SK-N-SH (cell line): Measurements from ENCODE around the gene CYBC1. TPM values are rescaled to one million over a fixed set of nuclear protein-coding genes. Genes with fewer than 3 reads are reported as not detected.

ENCODE experiments used
- CTCF ChIA-PET: fragments of 300-600, 350-600 bp; formaldehyde crosslinking; extraction: SDS; loops from one replicate; lab custom pipeline; 2021; lab: Yijun Ruan, JAX
- POLR2A ChIA-PET: fragments of 350-600 bp; sonication (Branson Sonifier 250); formaldehyde crosslinking; extraction: SDS; loops from one replicate; lab custom pipeline; 2020; ENCODE audit warnings: antibody characterized with exemption, inconsistent platforms; lab: Yijun Ruan, JAX
- DNase-seq: peaks from one replicate; pipeline ENCODE4 v3.0.0; 2012
- H2AFZ ChIP-seq: fragments of 200-600 bp; sonication (generic); 2 replicates; pipeline ENCODE4 v1.8.1; 2016; ENCODE audit warnings: antibody characterized with exemption, mild to moderate bottlenecking, low read depth
- H3F3A ChIP-seq: fragments of 200-600 bp; sonication (generic); replicated peaks from 2 replicates; pipeline ENCODE3; 2016; ENCODE audit warnings: antibody characterized with exemption, mild to moderate bottlenecking; ENCODE audit not compliant: insufficient read depth
- H3K27ac ChIP-seq, 2 experiments: fragments of 200-500 bp in 1 of 2; fragments of 200-600 bp in 1 of 2; sonication (Bioruptor generic) in 1 of 2; sonication (generic), shearing (Covaris generic) in 1 of 2; 2 replicates each; pipeline versions ENCODE4 v1.5.1 to v1.6.1; 2014 to 2016; ENCODE audit warnings: low read depth in 2 of 2, inconsistent platforms in 1 of 2, low read length in 1 of 2, mild to moderate bottlenecking in 1 of 2, mixed read lengths in 1 of 2
- H3K27me3 ChIP-seq: fragments of 200-600 bp; sonication (generic), shearing (Covaris generic); 2 replicates; pipeline ENCODE4 v1.6.1; 2016; ENCODE audit warnings: mixed run types; ENCODE audit not compliant: insufficient read depth
- H3K36me3 ChIP-seq, 2 experiments: fragments of 200-500 bp in 1 of 2; fragments of 200-600 bp in 1 of 2; sonication (Bioruptor generic) in 1 of 2; sonication (generic) in 1 of 2; replicated peaks in 1 of 2; 2 replicates each; pipeline versions ENCODE3 to v1.5.1; 2014 to 2016; ENCODE audit warnings: low read length in 1 of 2, mild to moderate bottlenecking in 1 of 2; ENCODE audit not compliant: insufficient read depth in 2 of 2, control insufficient read depth in 1 of 2
- H3K4me1 ChIP-seq, 2 experiments: fragments of 200-500 bp in 1 of 2; fragments of 200-600 bp in 1 of 2; sonication (Bioruptor generic) in 1 of 2; sonication (generic), shearing (Covaris generic) in 1 of 2; 2 replicates each; pipeline versions ENCODE4 v1.5.1 to v1.6.1; 2014 to 2016; ENCODE audit warnings: low read depth in 1 of 2, low read length in 1 of 2, mixed run types in 1 of 2; ENCODE audit not compliant: insufficient read depth in 2 of 2, control insufficient read depth in 1 of 2
- H3K4me2 ChIP-seq: fragments of 200-600 bp; sonication (generic), shearing (Covaris generic); 2 replicates; pipeline ENCODE4 v1.6.1; 2017; ENCODE audit warnings: mixed run types
- H3K4me3 ChIP-seq, 2 experiments: fragments of 200-500 bp in 1 of 2; fragments of 200-600 bp in 1 of 2; sonication (Bioruptor generic) in 1 of 2; sonication (generic), shearing (Covaris generic) in 1 of 2; 2 replicates each; pipeline versions ENCODE4 v1.5.1 to v1.8.1; 2014 to 2016; ENCODE audit warnings: low read depth in 2 of 2, inconsistent platforms in 1 of 2, low read length in 1 of 2, mild to moderate bottlenecking in 1 of 2, mixed read lengths in 1 of 2, moderate library complexity in 1 of 2
- H3K79me2 ChIP-seq: fragments of 200-600 bp; sonication (generic); 2 replicates; pipeline ENCODE4 v1.8.1; 2017; ENCODE audit warnings: mild to moderate bottlenecking; ENCODE audit not compliant: insufficient read depth
- H3K9ac ChIP-seq: fragments of 200-600 bp; sonication (generic); 2 replicates; pipeline ENCODE4 v1.6.1; 2017; ENCODE audit warnings: mixed run types
- H3K9me2 ChIP-seq: fragments of 200-600 bp; sonication (generic); 2 replicates; pipeline ENCODE4 v1.6.1; 2017; ENCODE audit warnings: mixed run types
- H3K9me3 ChIP-seq: fragments of 200-600 bp; sonication (generic); 2 replicates; pipeline ENCODE4 v1.6.1; 2017; ENCODE audit warnings: mixed run types, mild to moderate bottlenecking, moderate library complexity
- H4K20me1 ChIP-seq: fragments of 200-600 bp; sonication (generic); 2 replicates; pipeline ENCODE4 v1.6.1; 2017; ENCODE audit warnings: mild to moderate bottlenecking, mixed run types; ENCODE audit not compliant: insufficient read depth
- FOSL2 ChIP-seq: IDR thresholded peaks from 2 replicates; pipeline ENCODE4 v1.4.0; 2012; ENCODE audit warnings: low read depth, mild to moderate bottlenecking, moderate library complexity, borderline replicate concordance
- FOXJ3 ChIP-seq: sonication (generic); formaldehyde crosslinking; IDR thresholded peaks from 2 replicates; pipeline ENCODE4 v1.5.1; 2020; ENCODE audit warnings: mild to moderate bottlenecking, missing genetic modification reagents
- FOXM1 ChIP-seq: IDR thresholded peaks from 2 replicates; pipeline ENCODE4 v1.4.0; 2012; ENCODE audit warnings: low read depth, mild to moderate bottlenecking
- GABPA ChIP-seq: IDR thresholded peaks from 2 replicates; pipeline ENCODE4 v1.4.0; 2012; ENCODE audit warnings: low read depth, mild to moderate bottlenecking
- MEF2A ChIP-seq: IDR thresholded peaks from 2 replicates; pipeline ENCODE4 v1.4.0; 2012; ENCODE audit warnings: low read depth, borderline replicate concordance
- MXI1 ChIP-seq: IDR thresholded peaks from 2 replicates; pipeline ENCODE4 v1.6.1; 2012; ENCODE audit warnings: mild to moderate bottlenecking, low read depth, low read length, improper control_type of control experiment
- NRF1 ChIP-seq: IDR thresholded peaks from 2 replicates; pipeline ENCODE4 v1.6.1; 2012; ENCODE audit warnings: low read depth, mild to moderate bottlenecking, low read length
- RCOR1 ChIP-seq: fragments of 150-350 bp; IDR thresholded peaks from 2 replicates; pipeline ENCODE4 v1.6.1; 2017; ENCODE audit warnings: antibody characterized with exemption, low read length
- TAF1 ChIP-seq: IDR thresholded peaks from 2 replicates; pipeline ENCODE4 v1.6.1; 2012; ENCODE audit warnings: low read depth, mild to moderate bottlenecking, low read length, moderate library complexity, borderline replicate concordance
- TCF12 ChIP-seq: IDR thresholded peaks from 2 replicates; pipeline ENCODE4 v1.4.0; 2012
- WGBS: methylation state at CpG from one replicate; pipeline ENCODE4 v1.1.6; 2017; ENCODE audit warnings: low lambda C conversion rate; 5-methylcytosine and 5-hydroxymethylcytosine counted together
- polyA plus RNA-seq, 3 experiments: library from polyadenylated mRNA; depleted of rRNA; stranded (reverse); fragments of >200 nt; gene quantifications; 2 replicates each; pipeline ENCODE4 v1.2.3, GENCODE V29; 2012
- TF ChIP-seq, protein P1 (sequence below): IDR thresholded peaks from 2 replicates; pipeline ENCODE4 v1.4.0; 2012; ENCODE audit warnings: low read depth

Gene CYBC1
- polyA plus RNA-seq, 1 of the 3 experiments (the other 2 are of a cell fraction) = 165 TPM

DNA sequence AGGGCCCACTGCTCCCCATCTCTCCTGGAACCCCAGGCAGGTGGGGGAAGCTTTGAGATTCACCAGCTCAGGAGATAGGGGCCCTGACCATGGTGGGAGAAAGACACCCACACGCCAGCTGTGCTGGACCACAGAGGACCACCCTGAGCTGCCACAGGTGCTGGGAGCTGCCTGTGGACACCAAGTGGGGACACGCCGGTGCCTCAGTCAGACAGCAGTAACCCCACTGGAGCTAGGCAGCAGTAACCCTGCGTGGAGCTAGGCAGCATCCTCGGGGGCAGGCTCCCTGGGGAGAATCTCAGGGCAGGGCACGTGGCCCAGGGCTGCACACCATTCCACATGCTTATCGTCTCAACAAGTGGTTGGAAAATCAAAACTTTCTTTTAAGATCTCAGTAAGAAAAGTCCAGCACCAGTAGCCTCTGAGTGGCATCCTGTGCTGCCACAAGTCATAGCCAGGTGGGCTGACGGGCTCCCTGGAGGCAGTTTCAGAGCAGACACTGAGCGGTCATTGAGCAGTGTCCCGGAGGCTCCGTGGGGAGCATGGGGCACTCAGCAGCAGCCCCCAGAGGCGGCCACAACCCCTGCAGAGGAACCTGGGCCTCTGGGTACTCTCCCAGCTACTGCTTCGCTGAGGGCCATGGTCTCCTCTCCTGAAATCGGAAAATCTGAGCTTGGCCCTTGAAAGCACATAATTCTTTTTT lies 40.4 kb downstream of the CYBC1 start:
- Histone ChIP-seq H3K4me3 (no peak overlapping the region), H3K36me3 (peaks cover 0 to 1% of the 10 kb centered on the region in 2 experiments), H3K27ac (no peak overlapping the region), H3K79me2 (peaks cover 8% of the 10 kb centered on the region; the same call in 1 of the 2 replicates), H3K9me3 (no peaks in the 10 kb centered on the region), H4K20me1 (peaks cover 33% of the 10 kb centered on the region), H3K27me3 (no peaks in the 10 kb centered on the region), H3F3A (peaks cover 10% of the 10 kb centered on the region), H3K4me2 (no peak overlapping the region), H3K9ac (no peak overlapping the region), H2AFZ (no peak overlapping the region), H3K9me2 (no peaks in the 10 kb centered on the region)
- CTCF ChIA-PET = interaction anchor here (0.9 to 11.3 kb wide), 10 partner anchors 10 to 110 kb away, joined by 3 to 76 read pairs (median 5); partner anchors contain the start of gene TEX19
- POLR2A ChIA-PET = interaction anchor here (0.6 kb wide), 1 partner anchor 12 kb away, joined by 3 read pairs; no protein-coding TSS in a partner anchor
- WGBS = 91% methylated on average over 11 of the region's 14 CpGs
- DNase-seq = no peak
- TF ChIP-seq RCOR1 (no peak), NRF1 (no peak)
- TF ChIP-seq, protein P1, sequence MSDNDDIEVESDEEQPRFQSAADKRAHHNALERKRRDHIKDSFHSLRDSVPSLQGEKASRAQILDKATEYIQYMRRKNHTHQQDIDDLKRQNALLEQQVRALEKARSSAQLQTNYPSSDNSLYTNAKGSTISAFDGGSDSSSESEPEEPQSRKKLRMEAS = no peak
- TF ChIP-seq, all 33 proteins: peak for 0
- H3K4me1 ChIP-seq = peaks cover 0 to 10% of the 10 kb centered on the region in 2 experiments; a peak in 1 of 4 replicates

DNA sequence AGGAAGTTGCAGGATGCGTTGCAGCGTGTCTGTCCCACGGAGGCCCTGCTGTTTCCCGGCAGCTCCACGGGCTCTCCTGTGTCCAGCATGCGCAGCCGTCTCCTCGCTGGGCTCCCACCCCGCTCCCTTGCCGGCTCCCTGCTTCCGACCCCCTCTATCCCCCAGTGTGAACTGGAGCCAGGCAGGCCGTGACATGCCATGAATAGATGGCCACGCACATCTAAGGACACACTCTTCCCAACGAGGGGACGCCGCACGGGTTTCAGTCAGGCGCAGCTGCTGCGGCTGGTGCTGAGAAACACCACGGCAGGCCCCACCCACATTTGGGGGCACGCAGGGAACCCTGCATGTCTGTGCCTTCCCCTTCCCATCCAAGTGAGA lies 41.6 kb downstream of the CYBC1 start:
- 95% methylated on average over 21 of the region's 21 CpGs for WGBS
- TF ChIP-seq TAF1 = no peak
- no peak for TF ChIP-seq FOXJ3 (CRISPR knock-in tag)
- TF ChIP-seq FOXM1 = no peak
- TF ChIP-seq MXI1 = no peak
- TF ChIP-seq GABPA = no peak
- no peak for TF ChIP-seq FOSL2
- TF ChIP-seq TCF12 = no peak
- TF ChIP-seq MEF2A = no peak
- DNase-seq = no peak
- peaks cover 0 to 10% of the 10 kb centered on the region in 2 experiments; a peak in 1 of 4 replicates for H3K4me1 ChIP-seq
- no peak overlapping the region for H2AFZ ChIP-seq
- no peak overlapping the region for H3K27ac ChIP-seq
- CTCF ChIA-PET = interaction anchor here (1.0 to 11.3 kb wide), 10 partner anchors 9 to 108 kb away, joined by 3 to 76 read pairs (median 6); partner anchors contain the start of genes HEXD and TEX19
- no peak overlapping the region for H3K9ac ChIP-seq
- no peaks in the 10 kb centered on the region for H3K27me3 ChIP-seq
- H3K79me2 ChIP-seq = peaks cover 4% of the 10 kb centered on the region; the same call in 1 of the 2 replicates
- no peaks in the 10 kb centered on the region for H3K9me3 ChIP-seq
- no peaks in the 10 kb centered on the region for H3K9me2 ChIP-seq
- no peak overlapping the region for H3K4me2 ChIP-seq
- H3F3A ChIP-seq = peaks cover 10% of the 10 kb centered on the region
- POLR2A ChIA-PET = no interaction called here
- peaks cover 21% of the 10 kb centered on the region for H4K20me1 ChIP-seq
- no peak overlapping the region for H3K4me3 ChIP-seq
- no peaks in the 10 kb centered on the region for H3K36me3 ChIP-seq
